H1 (cell line): ENCODE data around the gene KYNU. TPM values are rescaled to one million over a fixed set of nuclear protein-coding genes. Genes with fewer than 3 reads are reported as not detected.

Source experiments
- CTCF ChIA-PET: fragments of 300-600 bp; sonication (Branson Sonifier 250); formaldehyde crosslinking; loops from one replicate; lab custom pipeline; 2021; ENCODE audit not compliant: partially characterized antibody; lab: Charles Lee
- POLR2A ChIA-PET: fragments of 300-600 bp; sonication (Branson Sonifier 250); formaldehyde crosslinking; loops from one replicate; lab custom pipeline; 2021; ENCODE audit warnings: inconsistent platforms; ENCODE audit not compliant: partially characterized antibody; lab: Charles Lee
- DNase-seq, 2 experiments: peaks; one replicate each; pipeline versions ENCODE4 v3.0.0 to v3.0.0-alpha.2; 2010 to 2022; ENCODE audit warnings: low spot score in 2 of 2, low read depth in 1 of 2, mixed read lengths in 1 of 2
- FAIRE-seq: peaks from 2 replicates; lab custom pipeline; 2011; peaks lifted over from hg19 to GRCh38; lab: Jason Lieb, UNC
- H2AFZ ChIP-seq: 2 replicates; pipeline ENCODE4 v1.8.1; 2012; ENCODE audit warnings: low read length, inconsistent platforms
- H2AK5ac ChIP-seq: 2 replicates; pipeline ENCODE4 v1.6.1; 2013; ENCODE audit warnings: low read depth, low read length
- H2BK120ac ChIP-seq: replicated peaks from 2 replicates; pipeline ENCODE3; 2013; ENCODE audit warnings: low read depth, low read length, inconsistent platforms
- H2BK12ac ChIP-seq: 2 replicates; pipeline ENCODE4 v1.6.1; 2013; ENCODE audit warnings: low read depth, low read length
- H2BK15ac ChIP-seq: 2 replicates; pipeline ENCODE4 v1.6.1; 2013; ENCODE audit warnings: low read length
- H2BK20ac ChIP-seq: 2 replicates; pipeline ENCODE4 v1.6.1; 2013; ENCODE audit warnings: low read length
- H2BK5ac ChIP-seq: 2 replicates; pipeline ENCODE4 v1.6.1; 2013; ENCODE audit warnings: low read depth, low read length
- H3K14ac ChIP-seq: 2 replicates; pipeline ENCODE4 v1.6.1; 2013; ENCODE audit warnings: inconsistent platforms; ENCODE audit not compliant: insufficient read length
- H3K18ac ChIP-seq: 2 replicates; pipeline ENCODE4 v1.6.1; 2013; ENCODE audit warnings: low read length; ENCODE audit errors: extremely low read depth
- H3K23ac ChIP-seq: 2 replicates; pipeline ENCODE4 v1.6.1; 2013; ENCODE audit warnings: inconsistent platforms; ENCODE audit not compliant: insufficient read length
- H3K23me2 ChIP-seq: 2 replicates; pipeline ENCODE4 v1.6.1; 2013; ENCODE audit warnings: low read depth, low read length
- H3K27ac ChIP-seq: 2 replicates; pipeline ENCODE4 v1.6.1; 2011; ENCODE audit warnings: low read depth, low read length, inconsistent platforms
- H3K27me3 ChIP-seq, 4 experiments: replicated peaks in 1 of 4; 1 replicate in 1 of 4; 2 replicates in 3 of 4; pipeline versions ENCODE4 v1.6.1 to v1.8.1; 2011 to 2013; ENCODE audit warnings: low read length in 3 of 4, mild to moderate bottlenecking in 3 of 4, inconsistent platforms in 2 of 4, mixed read lengths in 2 of 4, moderate library complexity in 1 of 4; ENCODE audit not compliant: control insufficient read depth in 3 of 4, insufficient read depth in 3 of 4; ENCODE audit errors: extremely low read depth in 1 of 4
- H3K36me3 ChIP-seq, 4 experiments: 2 replicates each; pipeline versions ENCODE4 v1.6.1 to v1.8.1; 2011 to 2013; ENCODE audit warnings: mild to moderate bottlenecking in 4 of 4, low read length in 3 of 4, moderate library complexity in 2 of 4, control low read depth in 1 of 4, inconsistent platforms in 1 of 4; ENCODE audit not compliant: insufficient read depth in 4 of 4, control insufficient read depth in 2 of 4
- H3K4ac ChIP-seq: replicated peaks from 2 replicates; pipeline ENCODE3; 2013; ENCODE audit warnings: low read length, low read depth, mixed read lengths, inconsistent platforms; ENCODE audit not compliant: insufficient read length
- H3K4me1 ChIP-seq, 4 experiments: replicated peaks in 1 of 4; 1 replicate in 1 of 4; 2 replicates in 3 of 4; pipeline versions ENCODE4 v1.6.1 to v1.8.1; 2011 to 2013; ENCODE audit warnings: low read length in 3 of 4, inconsistent platforms in 2 of 4, mixed read lengths in 1 of 4; ENCODE audit not compliant: insufficient read depth in 4 of 4, control insufficient read depth in 3 of 4
- H3K4me2 ChIP-seq, 2 experiments: 2 replicates each; pipeline versions ENCODE4 v1.6.1 to v1.8.1; 2011 to 2013; ENCODE audit warnings: low read depth in 2 of 2, low read length in 2 of 2, control low read depth in 1 of 2, inconsistent platforms in 1 of 2, mild to moderate bottlenecking in 1 of 2; ENCODE audit not compliant: insufficient read depth in 1 of 2
- H3K4me3 ChIP-seq, 4 experiments: fragments of 200-600, 300-600 bp in 1 of 4; sonication (generic), shearing (Covaris generic), sonication (Bioruptor Twin) in 1 of 4; 2 replicates each; pipeline versions ENCODE4 v1.5.1 to v1.8.1; 2011 to 2016; ENCODE audit warnings: low read length in 4 of 4, low read depth in 3 of 4, control low read depth in 2 of 4, inconsistent platforms in 2 of 4, mild to moderate bottlenecking in 2 of 4, mixed read lengths in 1 of 4, moderate library complexity in 1 of 4; ENCODE audit not compliant: insufficient read depth in 2 of 4; ENCODE audit errors: extremely low read depth in 1 of 4
- H3K56ac ChIP-seq: replicated peaks from 2 replicates; pipeline ENCODE3; 2013; ENCODE audit warnings: low read depth, mild to moderate bottlenecking, mixed read lengths, low read length, inconsistent platforms; ENCODE audit not compliant: insufficient read length
- H3K79me1 ChIP-seq: 2 replicates; pipeline ENCODE4 v1.6.1; 2013; ENCODE audit warnings: low read depth, low read length, control low read depth
- H3K79me2 ChIP-seq, 2 experiments: 2 replicates each; pipeline versions ENCODE4 v1.6.1 to v1.8.1; 2012 to 2013; ENCODE audit warnings: low read length in 2 of 2, mild to moderate bottlenecking in 2 of 2, inconsistent platforms in 1 of 2; ENCODE audit not compliant: insufficient read depth in 2 of 2, control insufficient read depth in 1 of 2
- H3K9ac ChIP-seq, 4 experiments: replicated peaks in 1 of 4; 1 replicate in 1 of 4; 2 replicates in 3 of 4; pipeline versions ENCODE4 v1.6.1 to v1.8.1; 2011 to 2013; ENCODE audit warnings: low read depth in 3 of 4, low read length in 3 of 4, control low read depth in 2 of 4, mild to moderate bottlenecking in 2 of 4, moderate library complexity in 2 of 4, inconsistent platforms in 1 of 4; ENCODE audit errors: extremely low read depth in 1 of 4
- H3K9me3 ChIP-seq, 2 experiments: 2 replicates each; pipeline versions ENCODE4 v1.6.1 to v1.8.1; 2012 to 2013; ENCODE audit warnings: mild to moderate bottlenecking in 2 of 2, moderate library complexity in 2 of 2, control low read depth in 1 of 2, inconsistent platforms in 1 of 2, low read depth in 1 of 2, low read length in 1 of 2, mixed read lengths in 1 of 2; ENCODE audit not compliant: insufficient read depth in 2 of 2
- H4K20me1 ChIP-seq, 2 experiments: replicated peaks in 1 of 2; 2 replicates each; pipeline versions ENCODE3 to v1.8.1; 2011 to 2013; ENCODE audit warnings: inconsistent platforms in 2 of 2, low read length in 2 of 2, mild to moderate bottlenecking in 1 of 2; ENCODE audit not compliant: insufficient read depth in 2 of 2, control insufficient read depth in 1 of 2
- H4K5ac ChIP-seq: 2 replicates; pipeline ENCODE4 v1.6.1; 2013; ENCODE audit warnings: low read length, low read depth, mixed read lengths, inconsistent platforms; ENCODE audit not compliant: insufficient read length
- H4K8ac ChIP-seq: 2 replicates; pipeline ENCODE4 v1.8.0; 2013; ENCODE audit warnings: mild to moderate bottlenecking, moderate library complexity, low read length, inconsistent platforms; ENCODE audit not compliant: insufficient read depth; ENCODE audit errors: extremely low read depth
- H4K91ac ChIP-seq: replicated peaks from 2 replicates; pipeline ENCODE3; 2013; ENCODE audit warnings: low read length, mixed read lengths, inconsistent platforms; ENCODE audit not compliant: insufficient read length
- BCL11A ChIP-seq, 2 experiments: IDR thresholded peaks; one replicate each; pipeline ENCODE4 v1.6.1; 2011; ENCODE audit warnings: low read depth in 2 of 2, low read length in 2 of 2, mild to moderate bottlenecking in 2 of 2
- CHD1 ChIP-seq: IDR thresholded peaks from 2 replicates; pipeline ENCODE4 v1.6.1; 2012; ENCODE audit warnings: low read depth, low read length, improper control_type of control experiment
- CHD2 ChIP-seq: IDR thresholded peaks from 2 replicates; pipeline ENCODE4 v1.6.1; 2012; ENCODE audit warnings: low read length, improper control_type of control experiment
- EP300 ChIP-seq, 2 experiments: IDR thresholded peaks; 1 replicate in 1 of 2; 2 replicates in 1 of 2; pipeline ENCODE4 v1.6.1; 2011 to 2012; ENCODE audit warnings: low read depth in 2 of 2, low read length in 2 of 2, mild to moderate bottlenecking in 2 of 2, borderline replicate concordance in 1 of 2, inconsistent platforms in 1 of 2, moderate library complexity in 1 of 2
- FOSL1 ChIP-seq: IDR thresholded peaks from 2 replicates; pipeline ENCODE4 v1.6.1; 2011; ENCODE audit warnings: mild to moderate bottlenecking, low read depth, low read length, moderate library complexity; ENCODE audit not compliant: insufficient read depth
- PHF8 ChIP-seq: fragments of 200-600 bp; sonication (generic); conservative IDR thresholded peaks from 2 replicates; pipeline ENCODE4 v1.7.1; 2012; ENCODE audit warnings: low read depth, mild to moderate bottlenecking, inconsistent platforms, low read length, moderate library complexity
- WGBS, 2 experiments: shearing (Covaris generic) in 1 of 2; methylation state at CpG; one replicate each; pipeline versions ENCODE4 v1.1.6 to v1.1.7; 2013 to 2015; ENCODE audit warnings: low lambda C conversion rate in 2 of 2, mixed read lengths in 2 of 2, inconsistent platforms in 1 of 2, low coverage in 1 of 2, missing lambda C conversion rate in 1 of 2; ENCODE audit not compliant: insufficient replicate concordance in 2 of 2, insufficient coverage in 1 of 2, insufficient read length in 1 of 2; ENCODE audit errors: extremely low coverage in 1 of 2, missing lambda C conversion rate in 1 of 2; 5-methylcytosine and 5-hydroxymethylcytosine counted together
- polyA plus RNA-seq, 7 experiments: library from polyadenylated mRNA; depleted of rRNA in 3 of 7; stranded (reverse) in 5 of 7; unstranded in 2 of 7; fragments of >200 nt in 5 of 7; fragments of 200-250 nt in 2 of 7; gene quantifications; 1 replicate in 5 of 7; 2 replicates in 1 of 7; 4 replicates in 1 of 7; pipeline versions ENCODE4 v1.2.1 to v1.2.3, GENCODE V29; 2011 to 2013; ENCODE audit warnings: missing spikeins in 2 of 7, mixed read lengths in 2 of 7
- total RNA-seq: library from RNA; stranded (reverse); fragmentation: NEBNext Ultra II Directional; extraction: Animal tissue kit (Norgen Biotek cat#: 25700); gene quantifications from 2 replicates; pipeline ENCODE4 v1.2.1, GENCODE V29; 2021

KYNU gene
- total and polyA plus RNA-seq, 2 of the 8 experiments (the other 6 are each of a cell fraction or from before 2014, with no cell fraction given): 0.09 to 0.13 TPM

DNA sequence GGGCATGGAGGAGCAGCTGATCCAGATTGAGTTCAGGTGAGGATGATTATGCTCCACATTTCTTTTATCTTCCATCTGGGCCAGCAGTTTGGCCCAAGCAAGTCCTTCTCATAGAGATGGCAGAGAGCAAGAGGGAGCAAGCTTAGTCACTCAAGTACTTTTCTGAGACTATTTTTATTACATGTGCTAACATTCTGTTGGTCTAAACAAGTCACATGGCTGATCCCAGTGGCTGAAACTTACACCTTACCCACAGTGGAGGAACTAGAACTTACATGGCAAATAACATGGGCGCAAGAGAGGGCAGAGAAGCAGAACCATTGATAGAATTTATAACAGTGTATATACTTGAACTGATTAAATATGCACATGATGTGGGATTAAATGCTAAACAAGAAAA lies 105.7 kb downstream of the KYNU start:
- Histone ChIP-seq H3K27me3 (no peaks in the 10 kb centered on the region), H3K18ac (no peak overlapping the region), H2AFZ (peak overlapping the region; percentile 63; the same call in 1 of the 2 replicates), H3K79me1 (no peaks in the 10 kb centered on the region), H3K9ac (no peak overlapping the region), H4K20me1 (no peaks in the 10 kb centered on the region), H2BK5ac (no peak overlapping the region), H2BK20ac (no peak overlapping the region), H2BK120ac (no peak overlapping the region), H3K27ac (no peak overlapping the region), H2BK12ac (no peak overlapping the region), H3K23me2 (no peaks in the 10 kb centered on the region), H3K14ac (no peak overlapping the region), H3K56ac (no peak overlapping the region), H3K4me1 (no peaks in the 10 kb centered on the region), H3K79me2 (no peaks in the 10 kb centered on the region), H4K91ac (no peak overlapping the region), H3K4ac (no peak overlapping the region), H3K9me3 (no peaks in the 10 kb centered on the region), H3K23ac (no peak overlapping the region), H3K4me2 (no peak overlapping the region), H3K36me3 (no peaks in the 10 kb centered on the region), H4K5ac (no peak overlapping the region), H2AK5ac (no peak overlapping the region), H3K4me3 (no peak overlapping the region), H4K8ac (no peak overlapping the region), H2BK15ac (no peak overlapping the region)
- DNase-seq (no peak), FAIRE-seq (no peak)
- TF ChIP-seq CHD2 (no peak), PHF8 (no peak), CHD1 (no peak), EP300 (IDR thresholded peaks at IDR 0.05; ENCODE audit: borderline replicate concordance in 1 of 2, low read depth in 2 of 2, low read length in 2 of 2) (no peak), BCL11A (IDR thresholded peaks at IDR 0.05; ENCODE audit: low read depth in 2 of 2, low read length in 2 of 2) (no peak), FOSL1 (no peak)
- ChIA-PET POLR2A (no interaction called here), CTCF (interaction anchor here (1.1 kb wide), 1 partner anchor 802 kb away, joined by 4 read pairs; no protein-coding TSS in a partner anchor)
- WGBS, 2 experiments: 84% methylated on average over 1 of the region's 1 CpG; no CpG with 5 or more reads in 1 of the 2 experiments
